ENCODE data around the gene SVEP1. TPM values are rescaled to one million over a fixed set of nuclear protein-coding genes. Genes with fewer than 3 reads are reported as not detected.
"Not testable (repeated sequence)": the region's sequence is repeated elsewhere in the genome, so short reads cannot be mapped to it uniquely, and the experiment has no call there.

The SVEP1 gene
- total RNA-seq, 2 donors from 2014 or later, result not detected

- no peaks in the 10 kb centered on the region for H3K36me3 Mint-ChIP-seq (ENCODE audit: insufficient read depth in 2 of 2)
- H3K4me3 Mint-ChIP-seq, result no peak overlapping the region
- H3K9me3 Mint-ChIP-seq, result peaks cover 3 to 6% of the 10 kb centered on the region in 2 donors
- ATAC-seq (replicated peaks in 1 of 2) (no peak), DNase-seq (no peak)
- no peaks in the 10 kb centered on the region for H3K27me3 Mint-ChIP-seq (ENCODE audit: low read depth)
- H3K4me1 Mint-ChIP-seq (ENCODE audit: low read depth), result no peaks in the 10 kb centered on the region
- H3K27ac Mint-ChIP-seq, result no peak overlapping the region
Observed at GRCh38 chr9:110532908-110533665, 46.5 kb downstream of the SVEP1 start.

- no peaks in the 10 kb centered on the region for H3K4me1 Mint-ChIP-seq (ENCODE audit: low read depth)
- no peak overlapping the region for H3K4me3 Mint-ChIP-seq
- no peak overlapping the region for H3K27ac Mint-ChIP-seq
- no peaks in the 10 kb centered on the region for H3K27me3 Mint-ChIP-seq (ENCODE audit: low read depth)
- H3K9me3 Mint-ChIP-seq, result peaks cover 3 to 6% of the 10 kb centered on the region in 2 donors
- no peaks in the 10 kb centered on the region for H3K36me3 Mint-ChIP-seq (ENCODE audit: insufficient read depth in 2 of 2)
- no peak for DNase-seq
- no peak for ATAC-seq (replicated peaks in 1 of 2)
Observed at GRCh38 chr9:110531776-110532175, 47.8 kb downstream of the SVEP1 start.

- H3K9me3 Mint-ChIP-seq; H3K4me1 Mint-ChIP-seq (ENCODE audit: low read depth): not testable (repeated sequence)
Observed at GRCh38 chr9:110531241-110531640, 48.3 kb downstream of the SVEP1 start.

GRCh38 chr9:110528645-110529044 is 50.9 kb downstream of the SVEP1 start:
- no peaks in the 10 kb centered on the region for H3K4me1 Mint-ChIP-seq (ENCODE audit: low read depth)
- no peaks in the 10 kb centered on the region for H3K27me3 Mint-ChIP-seq (ENCODE audit: low read depth)
- no peak for ATAC-seq (replicated peaks in 1 of 2)
- no peak for DNase-seq
- H3K27ac Mint-ChIP-seq, result no peak overlapping the region
- no peaks in the 10 kb centered on the region for H3K36me3 Mint-ChIP-seq (ENCODE audit: insufficient read depth in 2 of 2)
- H3K9me3 Mint-ChIP-seq, result peaks cover 2 to 3% of the 10 kb centered on the region in 2 donors
- H3K4me3 Mint-ChIP-seq, result no peak overlapping the region

More at GRCh38 chr9:110531241-110531640, 48.3 kb downstream of the SVEP1 start:
- DNase-seq; H3K36me3 Mint-ChIP-seq (ENCODE audit: insufficient read depth in 2 of 2); H3K4me3 Mint-ChIP-seq; H3K27ac Mint-ChIP-seq; ATAC-seq (replicated peaks in 1 of 2); H3K27me3 Mint-ChIP-seq (ENCODE audit: low read depth): not testable (repeated sequence)

- Mint-ChIP-seq H3K4me1 (ENCODE audit: low read depth) (no peaks in the 10 kb centered on the region), H3K27me3 (ENCODE audit: low read depth) (no peaks in the 10 kb centered on the region), H3K4me3 (no peak overlapping the region), H3K36me3 (ENCODE audit: insufficient read depth in 2 of 2) (no peaks in the 10 kb centered on the region), H3K27ac (no peak overlapping the region), H3K9me3 (peaks cover 0 to 6% of the 10 kb centered on the region in 2 donors)
- ATAC-seq (replicated peaks in 1 of 2), result no peak
- no peak for DNase-seq
Observed at GRCh38 chr9:110526426-110526825, 53.1 kb downstream of the SVEP1 start.

- ATAC-seq (replicated peaks in 1 of 2) (no peak), DNase-seq (no peak)
- Mint-ChIP-seq H3K27ac (no peak overlapping the region), H3K4me1 (ENCODE audit: low read depth) (no peaks in the 10 kb centered on the region), H3K36me3 (ENCODE audit: insufficient read depth in 2 of 2) (no peaks in the 10 kb centered on the region), H3K27me3 (ENCODE audit: low read depth) (no peaks in the 10 kb centered on the region), H3K4me3 (no peak overlapping the region), H3K9me3 (peaks cover 0 to 4% of the 10 kb centered on the region in 2 donors)
Observed at GRCh38 chr9:110521206-110521605, 58.3 kb downstream of the SVEP1 start.

GRCh38 chr9:110520120-110520701 is 59.3 kb downstream of the SVEP1 start:
- no peaks in the 10 kb centered on the region for H3K27me3 Mint-ChIP-seq (ENCODE audit: low read depth)
- DNase-seq, result no peak
- peaks cover 0 to 4% of the 10 kb centered on the region in 2 donors for H3K9me3 Mint-ChIP-seq
- H3K4me3 Mint-ChIP-seq, result no peak overlapping the region
- no peak for ATAC-seq (replicated peaks in 1 of 2)
- H3K27ac Mint-ChIP-seq, result no peak overlapping the region
- no peaks in the 10 kb centered on the region for H3K4me1 Mint-ChIP-seq (ENCODE audit: low read depth)
- no peaks in the 10 kb centered on the region for H3K36me3 Mint-ChIP-seq (ENCODE audit: insufficient read depth in 2 of 2)

GRCh38 chr9:110517483-110517882 is 62.1 kb downstream of the SVEP1 start:
- Mint-ChIP-seq H3K4me3 (no peak overlapping the region), H3K4me1 (ENCODE audit: low read depth) (no peaks in the 10 kb centered on the region), H3K27me3 (ENCODE audit: low read depth) (no peaks in the 10 kb centered on the region), H3K27ac (no peak overlapping the region), H3K36me3 (ENCODE audit: insufficient read depth in 2 of 2) (no peaks in the 10 kb centered on the region), H3K9me3 (no peaks in the 10 kb centered on the region)
- no peak for DNase-seq
- no peak for ATAC-seq (replicated peaks in 1 of 2)

- no peaks in the 10 kb centered on the region for H3K27me3 Mint-ChIP-seq (ENCODE audit: low read depth)
- no peak for ATAC-seq (replicated peaks in 1 of 2)
- no peaks in the 10 kb centered on the region for H3K4me1 Mint-ChIP-seq (ENCODE audit: low read depth)
- H3K36me3 Mint-ChIP-seq (ENCODE audit: insufficient read depth in 2 of 2), result no peaks in the 10 kb centered on the region
- no peak overlapping the region for H3K4me3 Mint-ChIP-seq
- no peaks in the 10 kb centered on the region for H3K9me3 Mint-ChIP-seq
- no peak overlapping the region for H3K27ac Mint-ChIP-seq
- no peak for DNase-seq
Observed at GRCh38 chr9:110514897-110515296, 64.6 kb downstream of the SVEP1 start.

- H3K4me1 Mint-ChIP-seq (ENCODE audit: low read depth), result no peaks in the 10 kb centered on the region
- DNase-seq (no peak), ATAC-seq (replicated peaks in 1 of 2) (no peak)
- H3K4me3 Mint-ChIP-seq, result no peak overlapping the region
- no peaks in the 10 kb centered on the region for H3K36me3 Mint-ChIP-seq (ENCODE audit: insufficient read depth in 2 of 2)
- H3K27ac Mint-ChIP-seq, result no peak overlapping the region
- H3K27me3 Mint-ChIP-seq (ENCODE audit: low read depth), result no peaks in the 10 kb centered on the region
- no peaks in the 10 kb centered on the region for H3K9me3 Mint-ChIP-seq
Observed at GRCh38 chr9:110512817-110513216, 66.7 kb downstream of the SVEP1 start.

- no peak for DNase-seq
- Mint-ChIP-seq H3K27me3 (ENCODE audit: low read depth) (no peaks in the 10 kb centered on the region), H3K36me3 (ENCODE audit: insufficient read depth in 2 of 2) (no peaks in the 10 kb centered on the region), H3K27ac (no peak overlapping the region), H3K4me1 (ENCODE audit: low read depth) (no peaks in the 10 kb centered on the region), H3K9me3 (no peaks in the 10 kb centered on the region), H3K4me3 (no peak overlapping the region)
- no peak for ATAC-seq (replicated peaks in 1 of 2)
Observed at GRCh38 chr9:110509792-110510191, 69.7 kb downstream of the SVEP1 start.

GRCh38 chr9:110502842-110503241 is 76.7 kb downstream of the SVEP1 start:
- Mint-ChIP-seq H3K4me3 (no peak overlapping the region), H3K4me1 (ENCODE audit: low read depth) (no peaks in the 10 kb centered on the region), H3K9me3 (no peaks in the 10 kb centered on the region), H3K27me3 (ENCODE audit: low read depth) (no peaks in the 10 kb centered on the region), H3K36me3 (ENCODE audit: insufficient read depth in 2 of 2) (no peaks in the 10 kb centered on the region), H3K27ac (no peak overlapping the region)
- no peak for ATAC-seq (replicated peaks in 1 of 2)
- DNase-seq, result no peak

GRCh38 chr9:110499608-110500007 is 79.9 kb downstream of the SVEP1 start:
- ATAC-seq (replicated peaks in 1 of 2), result no peak
- Mint-ChIP-seq H3K27ac (no peak overlapping the region), H3K36me3 (ENCODE audit: insufficient read depth in 2 of 2) (no peaks in the 10 kb centered on the region), H3K4me1 (ENCODE audit: low read depth) (no peaks in the 10 kb centered on the region), H3K27me3 (ENCODE audit: low read depth) (no peaks in the 10 kb centered on the region), H3K9me3 (no peaks in the 10 kb centered on the region), H3K4me3 (no peak overlapping the region)
- DNase-seq, result no peak

- no peak for ATAC-seq (replicated peaks in 1 of 2)
- Mint-ChIP-seq H3K27ac (no peak overlapping the region), H3K4me1 (ENCODE audit: low read depth) (no peaks in the 10 kb centered on the region), H3K27me3 (ENCODE audit: low read depth) (no peaks in the 10 kb centered on the region), H3K4me3 (no peak overlapping the region), H3K36me3 (ENCODE audit: insufficient read depth in 2 of 2) (no peaks in the 10 kb centered on the region), H3K9me3 (peaks cover 0 to 2% of the 10 kb centered on the region in 2 donors)
- no peak for DNase-seq
Observed at GRCh38 chr9:110487196-110487595, 92.3 kb downstream of the SVEP1 start.

Data from activated T-cell treated with anti-CD3 and anti-CD28 coated beads, Interleukin-2, amount 50 U/mL, for 72 hours (primary cell).